ENCODE results near the gene CENPS.
"Not testable (repeated sequence)": the region's sequence is repeated elsewhere in the genome, so short reads cannot be mapped to it uniquely, and the experiment has no call there.

Gene CENPS

DNA sequence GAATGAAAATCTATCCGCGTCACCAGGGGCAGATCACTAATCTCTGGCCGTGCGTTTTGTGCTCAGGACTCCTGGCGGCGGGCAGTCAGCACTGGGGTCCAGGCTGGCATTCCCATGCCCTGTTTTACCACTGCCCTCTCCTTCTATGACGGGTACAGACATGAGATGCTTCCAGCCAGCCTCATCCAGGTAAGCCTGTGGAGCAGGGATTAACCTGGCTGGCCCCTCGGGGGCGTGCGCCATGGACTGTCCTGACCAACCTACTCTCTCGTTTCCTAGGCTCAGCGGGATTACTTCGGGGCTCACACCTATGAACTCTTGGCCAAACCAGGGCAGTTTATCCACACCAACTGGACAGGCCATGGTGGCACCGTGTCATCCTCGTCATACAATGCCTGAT, 10.9 kb upstream of the CENPS start:
- no peak for DNase-seq (ENCODE audit: low read depth in 2 of 2)

GRCh38 chr1:10421637-10422036, 8.6 kb upstream of the CENPS start:
- DNase-seq (ENCODE audit: low read depth in 2 of 2) = no peak

DNA sequence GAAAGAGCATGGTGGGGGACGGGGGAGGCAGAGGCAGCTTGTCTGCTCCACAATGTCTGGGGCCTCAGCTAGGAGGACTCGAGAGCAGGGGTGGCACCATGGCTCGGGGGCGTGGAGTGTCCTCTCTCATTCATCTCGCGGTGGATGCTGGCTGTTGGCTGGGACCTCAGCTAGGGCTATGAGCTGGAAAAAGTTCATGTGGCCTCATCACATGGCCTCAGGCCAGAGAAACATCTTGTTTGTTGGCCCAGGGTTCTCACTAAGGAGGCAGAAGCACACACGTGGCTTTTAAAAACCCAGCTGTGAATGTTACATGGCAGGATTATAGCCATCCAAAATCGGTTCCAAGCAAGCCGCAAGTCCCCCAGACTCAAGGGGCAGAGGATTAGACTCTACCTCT, 6.2 kb upstream of the CENPS start:
- no peak for DNase-seq (ENCODE audit: low read depth in 2 of 2)

DNA sequence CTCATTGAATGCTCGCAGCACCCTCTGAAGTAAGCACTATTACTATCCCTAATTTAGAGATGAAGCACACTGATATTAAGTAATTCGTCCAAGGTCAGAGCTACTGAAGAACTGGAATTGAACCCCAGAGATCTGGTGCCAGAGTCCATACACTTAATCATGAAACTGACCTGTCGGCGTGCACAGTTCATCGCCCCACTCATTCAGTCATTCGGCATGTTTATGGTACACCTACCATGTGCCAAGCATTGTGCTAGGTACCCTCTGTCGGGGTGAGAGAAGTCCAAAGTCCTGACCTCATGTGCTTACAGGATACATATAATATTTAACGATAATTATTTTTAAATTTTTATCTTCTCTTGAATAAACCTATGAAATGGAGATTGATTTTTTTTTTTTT, 5.6 kb upstream of the CENPS start:
- DNase-seq (ENCODE audit: low read depth in 2 of 2) = no peak

DNA sequence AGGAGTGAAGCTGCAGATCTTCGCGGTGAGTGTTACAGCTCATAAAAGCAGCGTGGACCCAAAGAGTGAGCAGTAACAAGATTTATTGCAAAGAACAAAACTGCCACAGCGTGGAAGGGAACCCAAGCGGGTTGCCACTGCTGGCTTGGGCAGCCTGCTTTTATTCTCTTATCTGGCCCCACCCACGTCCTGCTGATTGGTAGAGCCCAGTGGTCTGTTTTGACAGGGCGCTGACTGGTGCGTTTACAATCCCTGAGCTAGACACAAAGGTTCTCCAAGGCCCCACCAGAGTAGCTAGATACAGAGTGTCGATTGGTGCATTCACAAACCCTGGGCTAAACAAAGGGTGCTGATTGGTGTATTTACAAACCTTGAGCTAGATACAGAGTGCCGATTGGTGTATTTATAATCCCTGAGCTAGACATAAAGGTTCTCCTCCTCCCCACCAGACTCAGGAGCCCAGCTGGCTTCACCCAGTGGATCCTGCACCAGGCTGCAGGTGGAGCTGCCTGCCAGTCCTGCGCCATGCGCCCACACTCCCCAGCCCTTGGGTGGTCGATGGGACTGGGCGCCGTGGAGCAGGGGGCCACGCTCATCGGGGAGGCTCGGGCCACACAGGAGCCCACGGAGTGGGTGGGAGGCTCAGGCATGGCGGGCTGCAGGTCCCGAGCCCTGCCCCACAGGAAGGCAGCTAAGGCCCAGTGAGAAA, 4.3 kb upstream of the CENPS start:
- DNase-seq (ENCODE audit: low read depth in 2 of 2) = not testable (repeated sequence)

- not testable (repeated sequence) for DNase-seq (ENCODE audit: low read depth in 2 of 2)
These were observed 3.7 kb upstream of the CENPS start for GRCh38 chr1:10426535-10426848.

- DNase-seq (ENCODE audit: low read depth in 2 of 2) = no peak
These were observed 1.2 kb upstream of the CENPS start for GRCh38 chr1:10428984-10429383.

GRCh38 chr1:10429868-10430215, 391 bp upstream of the CENPS start:
- peak in 1 of 2 donors; percentile 17 for DNase-seq (ENCODE audit: low read depth in 2 of 2)

- no peak for DNase-seq (ENCODE audit: low read depth in 2 of 2)
These were observed 967 bp downstream of the CENPS start for GRCh38 chr1:10431070-10431730.

DNA sequence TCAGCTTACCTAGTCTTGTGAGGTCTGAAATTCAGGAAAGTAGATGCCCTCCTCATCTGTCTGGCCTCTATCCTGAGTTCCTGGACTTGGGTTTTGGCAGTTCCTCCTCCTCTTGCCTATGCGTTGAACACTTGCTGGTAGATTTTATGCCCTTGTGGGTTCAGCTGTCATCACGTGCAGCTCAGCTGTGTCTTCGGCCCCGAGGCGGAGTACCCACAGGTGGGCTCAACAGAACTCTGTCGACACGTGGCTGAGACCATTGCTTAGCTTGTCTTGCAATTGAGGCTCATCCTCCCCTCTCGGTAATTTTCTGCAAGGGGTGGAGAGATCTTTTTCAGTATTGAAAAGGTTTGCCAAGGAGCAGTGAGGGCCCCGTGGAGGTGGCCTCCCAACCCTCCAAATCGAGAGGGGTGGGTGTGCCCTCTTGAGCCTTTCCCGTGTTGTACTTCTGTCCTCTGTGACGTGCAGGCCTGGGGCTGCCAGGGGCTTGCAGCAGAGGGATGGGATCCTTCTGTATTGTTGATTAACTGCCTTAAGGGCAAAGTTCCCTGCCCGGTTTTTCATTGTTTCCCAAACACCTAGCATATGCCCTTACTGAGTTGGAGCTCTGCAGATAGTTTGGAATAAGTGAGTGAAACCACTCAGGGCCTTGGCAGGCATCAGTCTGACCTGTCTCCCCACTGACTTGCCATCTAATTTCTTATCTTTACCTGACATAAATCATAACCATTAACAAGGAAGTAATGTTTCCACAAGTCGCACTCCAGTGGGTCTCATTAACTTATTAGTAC, 2.9 kb downstream of the CENPS start:
- no peak for DNase-seq (ENCODE audit: low read depth in 2 of 2)

DNA sequence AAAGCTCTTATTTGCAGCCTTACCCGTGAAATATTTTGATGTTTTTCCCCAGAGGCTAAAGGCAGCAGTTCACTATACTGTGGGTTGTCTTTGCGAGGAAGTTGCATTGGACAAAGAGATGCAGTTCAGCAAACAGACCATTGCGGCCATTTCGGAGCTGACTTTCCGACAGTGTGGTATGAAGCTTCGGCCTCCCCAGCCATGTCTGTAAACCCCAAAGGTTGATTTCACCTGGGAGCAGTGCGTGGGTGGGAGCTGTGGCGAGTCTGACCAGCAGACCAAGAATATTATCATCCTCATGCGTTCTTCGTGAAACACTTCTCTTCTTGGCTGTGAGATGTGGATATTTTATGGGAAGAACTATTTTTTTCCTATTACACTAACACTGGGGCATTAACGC, 3.6 kb downstream of the CENPS start:
- DNase-seq (ENCODE audit: low read depth in 2 of 2) = no peak

DNA sequence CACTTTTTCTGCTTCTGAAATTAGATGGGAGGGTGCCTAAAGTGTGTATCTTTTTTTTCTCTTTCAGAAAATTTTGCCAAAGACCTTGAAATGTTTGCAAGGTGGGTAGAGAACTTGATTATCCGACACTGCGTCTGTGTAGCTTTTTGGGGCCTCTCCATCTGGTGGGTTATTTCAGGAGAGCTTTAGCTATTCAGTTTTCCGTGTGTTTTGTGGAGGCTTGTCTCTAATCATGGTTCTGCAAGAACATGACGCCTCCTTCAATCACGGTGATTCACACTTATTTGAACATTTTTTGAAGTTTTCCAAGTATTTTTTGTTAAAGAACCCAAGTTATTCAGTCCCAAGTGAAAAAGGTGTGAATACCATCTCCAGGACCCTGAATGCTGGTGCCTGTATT, 4.4 kb downstream of the CENPS start:
- no peak for DNase-seq (ENCODE audit: low read depth in 2 of 2)

- no peak for DNase-seq (ENCODE audit: low read depth in 2 of 2)
These were observed 6.8 kb downstream of the CENPS start for GRCh38 chr1:10437052-10437451.

- DNase-seq (ENCODE audit: low read depth in 2 of 2) = no peak
These were observed 8.5 kb downstream of the CENPS start for GRCh38 chr1:10438677-10439163.

DNA sequence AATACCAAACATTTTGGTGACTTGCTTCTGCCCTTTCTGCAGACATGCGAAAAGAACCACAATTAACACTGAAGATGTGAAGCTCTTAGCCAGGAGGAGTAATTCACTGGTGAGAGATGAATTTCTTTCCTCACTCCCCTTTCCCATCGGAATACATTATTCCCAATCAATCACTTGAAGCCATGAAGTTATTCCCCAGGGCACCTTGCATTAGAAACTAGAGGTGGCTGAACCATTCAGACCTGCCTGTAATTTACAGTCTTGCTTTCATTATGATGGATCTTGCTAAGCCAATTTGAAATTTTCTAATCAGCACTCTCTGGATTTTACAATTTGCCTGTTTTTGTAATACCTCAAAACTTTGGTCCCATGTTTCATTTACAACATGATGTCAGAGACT, 10.1 kb downstream of the CENPS start:
- no peak for DNase-seq (ENCODE audit: low read depth in 2 of 2)

- DNase-seq (ENCODE audit: low read depth in 2 of 2) = no peak
These were observed 10.6 kb downstream of the CENPS start for GRCh38 chr1:10440794-10441193.

DNA sequence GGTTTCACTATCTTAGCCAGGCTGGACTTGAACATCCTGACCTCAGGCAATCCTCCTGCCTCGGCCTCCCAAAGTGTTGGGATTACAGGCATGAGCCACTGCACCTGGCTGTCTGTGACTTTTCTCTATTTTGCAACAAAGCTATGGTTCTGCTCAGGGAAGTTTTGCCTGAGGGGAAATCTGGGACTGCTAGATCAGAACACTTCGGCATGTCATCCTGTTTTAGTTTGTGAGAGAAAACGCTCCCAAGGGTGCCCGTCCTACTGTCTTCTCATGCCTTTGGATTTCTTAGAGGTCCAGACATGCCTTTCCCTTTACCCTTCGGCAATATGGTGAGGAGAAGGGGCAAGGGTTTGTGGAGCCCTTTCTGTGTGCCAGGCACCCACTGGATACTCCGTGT, 14.0 kb downstream of the CENPS start:
- DNase-seq (ENCODE audit: low read depth in 2 of 2) = no peak

GRCh38 chr1:10444795-10445397, 14.7 kb downstream of the CENPS start:
- no peak for DNase-seq (ENCODE audit: low read depth in 2 of 2)

- DNase-seq (ENCODE audit: low read depth in 2 of 2) = no peak
These were observed 16.7 kb downstream of the CENPS start for GRCh38 chr1:10446790-10447422.

DNA sequence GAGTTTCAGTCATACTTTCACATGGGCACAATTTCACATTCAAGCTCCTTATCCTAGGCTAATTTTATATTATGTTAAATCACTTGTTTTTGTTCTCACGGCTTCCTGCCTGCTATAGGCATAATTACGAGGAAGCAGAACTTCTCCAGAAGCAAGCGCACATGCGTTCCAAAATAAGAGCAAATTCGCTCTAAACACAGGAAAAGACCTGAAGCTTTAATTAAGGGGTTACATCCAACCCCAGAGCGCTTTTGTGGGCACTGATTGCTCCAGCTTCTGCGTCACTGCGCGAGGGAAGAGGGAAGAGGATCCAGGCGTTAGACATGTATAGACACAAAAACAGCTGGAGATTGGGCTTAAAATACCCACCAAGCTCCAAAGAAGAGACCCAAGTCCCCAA, 19.5 kb downstream of the CENPS start, which contains the start of gene CORT:
TSS of gene CORT (plus strand) at position 281 of the 400 bp plus-strand sequence. CDS start 193 bp downstream, outside the sequence.
- no peak for DNase-seq (ENCODE audit: low read depth in 2 of 2)

- DNase-seq (ENCODE audit: low read depth in 2 of 2) = no peak
These were observed 20.1 kb downstream of the CENPS start for GRCh38 chr1:10450156-10450814.
